CD14-positive monocyte (primary cell): ENCODE data around the gene SMIM20. TPM values are rescaled to one million over a fixed set of nuclear protein-coding genes. Genes with fewer than 3 reads are reported as not detected.

ENCODE experiments used
- DNase-seq, 3 donors: peaks; one replicate each; pipeline ENCODE4 v3.0.0-alpha.2; 2011 to 2022
- H2AFZ ChIP-seq: 2 replicates; pipeline ENCODE4 v1.6.0; 2012; ENCODE audit warnings: mild to moderate bottlenecking, low read depth, low read length, inconsistent platforms; ENCODE audit not compliant: insufficient read depth, poor library complexity, severe bottlenecking
- H3K27ac ChIP-seq, 2 donors: 1 replicate in 1 of 2; 2 replicates in 1 of 2; pipeline ENCODE4 v1.5.1; 2012 to 2013; ENCODE audit warnings: low read length in 2 of 2, control low read depth in 1 of 2, inconsistent platforms in 1 of 2, low read depth in 1 of 2, mild to moderate bottlenecking in 1 of 2
- H3K27me3 ChIP-seq, 2 donors: one replicate each; pipeline versions ENCODE4 v1.6.0 to v1.6.1; 2011 to 2013; ENCODE audit warnings: low read length in 2 of 2; ENCODE audit not compliant: control insufficient read depth in 2 of 2, insufficient read depth in 2 of 2
- H3K36me3 ChIP-seq, 2 donors: replicated peaks in 1 of 2; 1 replicate in 1 of 2; 2 replicates in 1 of 2; pipeline versions ENCODE4 v1.5.1 to v1.6.1; 2012 to 2013; ENCODE audit warnings: low read length in 2 of 2, control low read depth in 1 of 2, inconsistent platforms in 1 of 2, mild to moderate bottlenecking in 1 of 2; ENCODE audit not compliant: insufficient read depth in 2 of 2, control insufficient read depth in 1 of 2
- H3K4me1 ChIP-seq, 2 donors: 1 replicate in 1 of 2; 2 replicates in 1 of 2; pipeline versions ENCODE4 v1.5.1 to v1.6.1; 2012 to 2013; ENCODE audit warnings: low read length in 2 of 2, control low read depth in 1 of 2, inconsistent platforms in 1 of 2, mild to moderate bottlenecking in 1 of 2, moderate library complexity in 1 of 2; ENCODE audit not compliant: insufficient read depth in 2 of 2, control insufficient read depth in 1 of 2
- H3K4me2 ChIP-seq: replicated peaks from 2 replicates; pipeline ENCODE3; 2012; ENCODE audit warnings: low read length, moderate library complexity, mild to moderate bottlenecking; ENCODE audit not compliant: poor library complexity, severe bottlenecking; ENCODE audit errors: extremely low read depth
- H3K4me3 ChIP-seq, 3 experiments: fragments of 200-600 bp in 1 of 3; sonication (generic) in 1 of 3; replicated peaks in 1 of 3; 1 replicate in 2 of 3; 2 replicates in 1 of 3; pipeline ENCODE4 v1.5.1; 2011 to 2013; ENCODE audit warnings: low read length in 3 of 3, mild to moderate bottlenecking in 3 of 3, control low read depth in 2 of 3, low read depth in 2 of 3, inconsistent platforms in 1 of 3, moderate library complexity in 1 of 3
- H3K79me2 ChIP-seq: 2 replicates; pipeline ENCODE4 v1.6.0; 2012; ENCODE audit warnings: mild to moderate bottlenecking, control low read depth, inconsistent platforms, low read length, moderate library complexity; ENCODE audit not compliant: insufficient read depth
- H3K9ac ChIP-seq: 2 replicates; pipeline ENCODE4 v1.6.0; 2017; ENCODE audit warnings: low read length, mild to moderate bottlenecking; ENCODE audit not compliant: insufficient read depth, poor library complexity, severe bottlenecking
- H3K9me3 ChIP-seq, 2 donors: replicated peaks in 1 of 2; 1 replicate in 1 of 2; 2 replicates in 1 of 2; pipeline versions ENCODE4 v1.5.1 to v1.6.1; 2012 to 2013; ENCODE audit warnings: low read length in 2 of 2, control low read depth in 1 of 2; ENCODE audit not compliant: control insufficient read depth in 1 of 2, insufficient read depth in 1 of 2
- H4K20me1 ChIP-seq: 2 replicates; pipeline ENCODE4 v1.6.0; 2012; ENCODE audit warnings: mild to moderate bottlenecking, low read length, control low read depth, moderate library complexity; ENCODE audit not compliant: insufficient read depth
- H3K27ac Mint-ChIP-seq, 7 donors: one replicate each; pipeline ENCODE4 v1.8.0; 2020; ENCODE audit warnings: mild to moderate bottlenecking in 7 of 7, mixed read lengths in 7 of 7, moderate library complexity in 6 of 7, inconsistent platforms in 2 of 7
- H3K27me3 Mint-ChIP-seq, 3 donors: one replicate each; pipeline ENCODE4 v1.8.0; 2021 to 2022; ENCODE audit warnings: low read depth in 3 of 3, mild to moderate bottlenecking in 3 of 3, mixed read lengths in 3 of 3, moderate library complexity in 3 of 3, inconsistent platforms in 1 of 3
- H3K36me3 Mint-ChIP-seq, 2 donors: one replicate each; pipeline ENCODE4 v1.8.0; 2020; ENCODE audit warnings: mixed read lengths in 2 of 2, inconsistent platforms in 1 of 2, mild to moderate bottlenecking in 1 of 2
- H3K4me1 Mint-ChIP-seq: one replicate; pipeline ENCODE4 v1.8.0; 2020; ENCODE audit warnings: mild to moderate bottlenecking, mixed read lengths
- H3K4me3 Mint-ChIP-seq, 2 donors: one replicate each; pipeline ENCODE4 v1.8.0; 2020; ENCODE audit warnings: mild to moderate bottlenecking in 2 of 2, mixed read lengths in 2 of 2, moderate library complexity in 1 of 2
- H3K9me3 Mint-ChIP-seq, 7 donors: one replicate each; pipeline ENCODE4 v1.8.0; 2020 to 2022; ENCODE audit warnings: mixed read lengths in 7 of 7, mild to moderate bottlenecking in 6 of 7, moderate library complexity in 6 of 7, inconsistent platforms in 2 of 7
- CTCF ChIP-seq: fragments of 200-600 bp; IDR thresholded peaks from one replicate; pipeline ENCODE4 v1.8.0; 2022; ENCODE audit warnings: antibody characterized with exemption, mild to moderate bottlenecking
- WGBS: methylation state at CpG from one replicate; pipeline ENCODE4 v1.1.5; 2013; ENCODE audit warnings: missing lambda C conversion rate; ENCODE audit not compliant: insufficient coverage; 5-methylcytosine and 5-hydroxymethylcytosine counted together
- intact Hi-C, 2 donors: fragments of 100-400 bp; cut with micrococcal nuclease; formaldehyde crosslinking; loops; one replicate each; pipeline versions ENCODE4 v1.15.0 to v1.15.1; 2023
- polyA plus RNA-seq, 3 donors: library from polyadenylated mRNA; depleted of rRNA in 1 of 3; unstranded in 2 of 3; stranded (reverse) in 1 of 3; fragments of 300-500 nt in 2 of 3; fragments of >200 nt in 1 of 3; fragmentation: Illumina TruSeq in 2 of 3; gene quantifications; 1 replicate in 2 of 3; 2 replicates in 1 of 3; pipeline ENCODE4 v1.2.3, GENCODE V29; 2012 to 2021

Gene SMIM20
- polyA plus RNA-seq, 3 donors = 10.4 to 38.1 (median 33.7) TPM

- intact Hi-C loops = no loop called here
These were observed 15.3 kb downstream of the SMIM20 start for GRCh38 chr4:25929298-25929686.

DNA sequence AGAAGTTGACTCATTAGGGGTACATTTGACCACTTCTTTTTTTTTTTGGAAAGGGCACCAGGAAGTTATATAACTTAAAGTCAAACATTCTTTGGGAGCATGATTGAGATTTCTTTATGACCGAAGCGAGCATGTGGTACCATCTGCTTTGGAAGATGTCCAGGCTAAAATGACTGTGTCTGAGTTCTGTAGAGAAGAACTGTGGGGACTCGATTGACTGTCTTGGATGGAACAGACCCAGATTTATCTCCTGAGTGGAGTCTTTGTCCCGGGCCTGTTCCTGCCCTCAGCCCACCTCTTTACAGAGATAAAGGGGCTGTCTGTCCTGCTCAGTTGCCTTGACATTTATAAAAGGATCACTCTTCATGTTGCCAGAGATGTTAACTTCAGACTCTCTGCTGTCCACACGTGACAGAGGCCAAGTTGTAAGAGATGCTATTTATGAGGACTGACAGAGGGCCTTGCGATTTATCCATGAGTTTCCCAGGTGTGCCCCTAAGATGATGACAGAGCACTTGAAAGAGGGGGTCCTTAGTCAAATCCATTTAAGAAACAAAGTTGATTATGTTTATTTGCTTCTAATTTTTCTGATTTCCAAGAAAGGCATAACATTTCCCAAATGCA, 16.8 kb downstream of the SMIM20 start:
- Mint-ChIP-seq H3K36me3 (peaks cover 3 to 4% of the 10 kb centered on the region in 2 donors), H3K27ac (peak overlapping the region in 1 of 7 donors; percentile 77), H3K27me3 (peaks cover 0 to 4% (median 0%) of the 10 kb centered on the region in 3 donors), H3K4me3 (no peak overlapping the region), H3K9me3 (peaks cover 0 to 2% (median 0%) of the 10 kb centered on the region in 7 donors), H3K4me1 (peaks cover 21% of the 10 kb centered on the region)
- peaks cover 17 to 21% of the 10 kb centered on the region in 2 donors for H3K4me1 ChIP-seq
- WGBS = 100% methylated on average over 4 of the region's 6 CpGs
- H2AFZ ChIP-seq = no peak overlapping the region
- no peak overlapping the region for H3K9ac ChIP-seq
- H3K36me3 ChIP-seq = no peaks in the 10 kb centered on the region
- H3K27me3 ChIP-seq = no peaks in the 10 kb centered on the region
- no peak for TF ChIP-seq CTCF
- H3K79me2 ChIP-seq = no peaks in the 10 kb centered on the region
- H3K27ac ChIP-seq = no peak overlapping the region
- no peak for DNase-seq
- no peaks in the 10 kb centered on the region for H4K20me1 ChIP-seq
- no peaks in the 10 kb centered on the region for H3K9me3 ChIP-seq
- intact Hi-C loops = no loop called here
- no peak overlapping the region for H3K4me2 ChIP-seq
- H3K4me3 ChIP-seq = no peak overlapping the region

More at GRCh38 chr4:25929298-25929686, 15.3 kb downstream of the SMIM20 start:
- no peak for TF ChIP-seq CTCF
- Mint-ChIP-seq H3K9me3 (peaks cover 0 to 2% (median 0%) of the 10 kb centered on the region in 7 donors), H3K27me3 (peaks cover 0 to 3% (median 0%) of the 10 kb centered on the region in 3 donors), H3K4me3 (no peak overlapping the region), H3K27ac (peak overlapping the region; percentile 43 to 93 (median 77)), H3K4me1 (peaks cover 21% of the 10 kb centered on the region), H3K36me3 (peaks cover 3 to 4% of the 10 kb centered on the region in 2 donors)
- H3K4me3 ChIP-seq = peak overlapping the region in 1 of 3 experiments; percentile 16
- H3K27me3 ChIP-seq = no peaks in the 10 kb centered on the region
- H3K36me3 ChIP-seq = no peaks in the 10 kb centered on the region
- no peak overlapping the region for H3K4me2 ChIP-seq
- no peak overlapping the region for H3K9ac ChIP-seq
- H3K4me1 ChIP-seq = peaks cover 17 to 21% of the 10 kb centered on the region in 2 donors
- no peaks in the 10 kb centered on the region for H4K20me1 ChIP-seq
- peak overlapping the region in 1 of 2 donors; percentile 57 for H3K27ac ChIP-seq
- 100% methylated on average over 4 of the region's 7 CpGs for WGBS
- no peaks in the 10 kb centered on the region for H3K9me3 ChIP-seq
- no peak overlapping the region for H2AFZ ChIP-seq
- DNase-seq = no peak
- no peaks in the 10 kb centered on the region for H3K79me2 ChIP-seq
